PFSK-1 (cell line): Measurements from ENCODE around the gene MARCHF3.

Experiments
- POLR2AphosphoS5 ChIP-seq: IDR thresholded peaks from 2 replicates; pipeline ENCODE4 v1.6.1; 2012; ENCODE audit warnings: low read depth, mild to moderate bottlenecking, control low read depth, low read length, moderate library complexity
- REST ChIP-seq, 2 experiments: IDR thresholded peaks; 2 replicates each; pipeline versions ENCODE4 v1.6.1 to v1.8.0; 2011 to 2012; ENCODE audit warnings: low read depth in 2 of 2, low read length in 2 of 2, control low read depth in 1 of 2, inconsistent platforms in 1 of 2, mild to moderate bottlenecking in 1 of 2, moderate library complexity in 1 of 2; ENCODE audit not compliant: insufficient read depth in 1 of 2
- SIN3A ChIP-seq: IDR thresholded peaks from 2 replicates; pipeline ENCODE4 v1.6.1; 2012; ENCODE audit warnings: mild to moderate bottlenecking, low read length, moderate library complexity, borderline replicate concordance; ENCODE audit not compliant: insufficient read depth
- TAF1 ChIP-seq: IDR thresholded peaks from 2 replicates; pipeline ENCODE4 v1.6.1; 2012; ENCODE audit warnings: low read length, control low read depth, borderline replicate concordance; ENCODE audit not compliant: insufficient read depth

DNA sequence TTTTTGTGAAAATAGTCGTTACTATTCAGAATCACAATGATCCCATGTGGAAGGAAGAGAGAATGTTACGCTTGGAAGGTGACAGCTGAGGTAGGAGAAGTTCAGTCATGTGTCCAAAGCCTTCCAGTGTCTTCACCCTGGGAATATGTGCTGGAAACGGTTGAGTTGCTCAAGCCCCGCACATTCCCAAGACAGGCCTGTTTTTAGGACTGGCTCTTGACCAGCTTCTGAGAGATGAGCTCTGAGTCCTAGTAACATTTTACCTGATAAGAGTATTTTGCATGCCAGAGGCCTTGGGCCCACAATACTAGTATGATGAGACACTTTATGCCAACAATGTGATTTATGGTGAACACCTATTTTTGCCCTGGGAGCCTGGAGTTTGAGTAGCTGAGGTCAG, 151.7 kb downstream of the MARCHF3 start:
- TF ChIP-seq REST (IDR thresholded peaks at IDR 0.05; ENCODE audit: insufficient read depth in 1 of 2, low read depth in 2 of 2, low read length in 2 of 2): no peak
- TF ChIP-seq SIN3A: no peak
- TF ChIP-seq POLR2AphosphoS5: no peak
- no peak for TF ChIP-seq TAF1
